GM10266 (cell line): ENCODE data around the gene ATAD3A.
"Not testable (repeated sequence)": the region's sequence is repeated elsewhere in the genome, so short reads cannot be mapped to it uniquely, and the experiment has no call there.

Source experiments
- DNase-seq: peaks from one replicate; pipeline ENCODE4 v3.0.0; 2012; ENCODE audit errors: extremely low spot score
- TF ChIP-seq, protein P1 (sequence below): IDR thresholded peaks from 2 replicates; pipeline ENCODE4 v1.5.1; 2012; ENCODE audit warnings: mild to moderate bottlenecking, low read depth; ENCODE audit not compliant: control insufficient read depth, insufficient read depth; ENCODE audit errors: missing control alignments

Gene ATAD3A

DNA sequence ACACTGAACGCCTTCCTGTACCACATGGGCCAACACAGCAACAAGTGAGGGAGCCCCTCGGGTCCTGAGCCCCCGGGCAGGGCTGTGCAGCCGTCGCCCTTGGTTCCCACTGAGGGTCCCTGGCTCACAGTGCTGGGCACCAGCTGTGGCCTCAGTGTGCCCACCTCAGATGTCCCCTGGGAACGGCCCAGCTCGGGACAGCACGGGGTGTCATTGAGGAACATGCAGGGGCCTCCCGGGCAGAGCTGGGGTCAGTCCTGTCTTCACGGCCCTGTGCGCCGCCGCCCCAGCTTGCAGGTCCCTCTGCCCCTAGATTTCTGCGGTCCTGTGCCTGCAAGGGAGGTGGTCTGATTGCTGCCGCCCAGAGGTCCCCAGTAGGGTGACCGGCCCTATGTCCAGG lies 22.7 kb upstream of the ATAD3A start:
- TF ChIP-seq, protein P1, sequence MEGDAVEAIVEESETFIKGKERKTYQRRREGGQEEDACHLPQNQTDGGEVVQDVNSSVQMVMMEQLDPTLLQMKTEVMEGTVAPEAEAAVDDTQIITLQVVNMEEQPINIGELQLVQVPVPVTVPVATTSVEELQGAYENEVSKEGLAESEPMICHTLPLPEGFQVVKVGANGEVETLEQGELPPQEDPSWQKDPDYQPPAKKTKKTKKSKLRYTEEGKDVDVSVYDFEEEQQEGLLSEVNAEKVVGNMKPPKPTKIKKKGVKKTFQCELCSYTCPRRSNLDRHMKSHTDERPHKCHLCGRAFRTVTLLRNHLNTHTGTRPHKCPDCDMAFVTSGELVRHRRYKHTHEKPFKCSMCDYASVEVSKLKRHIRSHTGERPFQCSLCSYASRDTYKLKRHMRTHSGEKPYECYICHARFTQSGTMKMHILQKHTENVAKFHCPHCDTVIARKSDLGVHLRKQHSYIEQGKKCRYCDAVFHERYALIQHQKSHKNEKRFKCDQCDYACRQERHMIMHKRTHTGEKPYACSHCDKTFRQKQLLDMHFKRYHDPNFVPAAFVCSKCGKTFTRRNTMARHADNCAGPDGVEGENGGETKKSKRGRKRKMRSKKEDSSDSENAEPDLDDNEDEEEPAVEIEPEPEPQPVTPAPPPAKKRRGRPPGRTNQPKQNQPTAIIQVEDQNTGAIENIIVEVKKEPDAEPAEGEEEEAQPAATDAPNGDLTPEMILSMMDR = no peak
- no peak for DNase-seq

DNA sequence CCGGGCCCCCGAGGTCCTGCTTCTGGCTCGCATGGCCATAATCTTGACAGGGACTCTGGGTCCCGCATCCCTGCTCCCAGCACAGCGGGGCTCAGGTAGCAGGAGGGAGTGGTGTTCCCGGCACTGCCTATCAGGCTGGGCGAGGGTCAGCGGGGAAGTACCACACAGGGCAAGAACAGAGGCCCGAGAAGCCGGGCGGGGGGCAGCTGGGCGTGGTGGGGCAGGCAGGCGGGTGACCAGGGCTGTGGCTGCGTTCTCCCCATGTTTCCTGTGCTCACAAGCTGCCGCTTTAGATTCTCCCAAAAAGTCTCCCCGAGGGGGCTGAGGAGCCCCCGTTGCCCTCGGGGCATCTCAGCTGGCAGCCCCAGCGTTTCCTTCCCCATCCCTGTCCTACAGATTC lies 22.1 kb upstream of the ATAD3A start:
- no peak for DNase-seq
- TF ChIP-seq, protein P1 = no peak

- no peak for DNase-seq
- TF ChIP-seq, protein P1 = no peak
Observed at GRCh38 chr1:1490633-1491230, 21.2 kb upstream of the ATAD3A start.

- TF ChIP-seq, protein P1 = no peak
- DNase-seq = no peak
Observed at GRCh38 chr1:1491601-1492000, 20.4 kb upstream of the ATAD3A start.

- not testable (repeated sequence) for DNase-seq
Observed at GRCh38 chr1:1494311-1494710, 17.7 kb upstream of the ATAD3A start.

GRCh38 chr1:1495461-1495975 lies 16.4 kb upstream of the ATAD3A start:
- DNase-seq = not testable (repeated sequence)

- peak; percentile 56 for DNase-seq
- TF ChIP-seq, protein P1 = peak; percentile 66
Observed at GRCh38 chr1:1504777-1505365, 7.1 kb upstream of the ATAD3A start.

GRCh38 chr1:1505366-1505798 lies 6.6 kb upstream of the ATAD3A start:
- TF ChIP-seq, protein P1 = peak; percentile 27
- not testable (repeated sequence) for DNase-seq

DNA sequence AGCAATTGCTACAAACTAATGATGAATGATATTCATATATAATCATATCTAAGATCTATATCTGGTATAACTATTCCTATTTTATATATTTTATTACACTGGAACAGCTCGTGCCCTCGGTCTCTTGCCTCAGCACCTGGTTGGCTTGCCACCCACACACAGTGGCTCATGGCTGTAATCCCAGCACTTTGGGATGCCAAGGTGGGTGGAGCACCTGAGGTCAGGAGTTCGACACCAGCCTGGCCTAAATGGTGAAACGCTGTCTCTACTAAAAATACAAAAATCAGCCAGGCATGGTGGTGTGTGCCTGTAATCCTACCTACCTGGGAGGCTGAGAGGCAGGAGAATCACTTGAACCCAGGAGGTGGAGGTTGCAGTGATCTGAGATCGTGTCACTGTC lies 6.2 kb upstream of the ATAD3A start:
- not testable (repeated sequence) for DNase-seq
